ENCODE results near the gene SNX10.
"Not testable (repeated sequence)": the region's sequence is repeated elsewhere in the genome, so short reads cannot be mapped to it uniquely, and the experiment has no call there.

The SNX10 gene, protein sequence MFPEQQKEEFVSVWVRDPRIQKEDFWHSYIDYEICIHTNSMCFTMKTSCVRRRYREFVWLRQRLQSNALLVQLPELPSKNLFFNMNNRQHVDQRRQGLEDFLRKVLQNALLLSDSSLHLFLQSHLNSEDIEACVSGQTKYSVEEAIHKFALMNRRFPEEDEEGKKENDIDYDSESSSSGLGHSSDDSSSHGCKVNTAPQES

GRCh38 chr7:26291699-26292538 lies at the start of gene SNX10:
Gene SNX10 (plus strand): TSS chr7:26291862. CDS start chr7:26346443, 54,581 bp downstream.
- in situ Hi-C loops (cut with HindIII; ENCODE audit: low sequenced_read_pairs) = no loop called here

DNA sequence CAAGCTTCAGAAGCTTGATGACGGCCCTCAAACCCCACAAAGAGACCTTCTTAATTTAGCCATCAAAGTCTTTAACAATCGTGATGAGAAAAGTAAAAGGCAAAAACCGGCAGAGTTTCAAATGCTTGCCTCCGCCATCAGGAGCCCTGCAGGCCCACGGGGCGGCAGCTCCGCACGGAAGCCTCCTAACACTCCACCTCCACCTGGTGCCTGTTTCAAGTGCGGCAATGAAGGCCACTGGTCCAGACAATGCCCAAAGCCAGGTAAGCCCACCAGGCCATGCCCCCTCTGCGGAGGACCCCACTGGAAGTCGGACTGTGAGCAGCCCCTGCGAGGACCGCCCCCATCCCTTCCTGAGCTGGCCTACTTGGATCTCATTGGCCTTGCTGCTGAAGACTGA lies 46.5 kb upstream of the SNX10 start:
- in situ Hi-C loops (cut with HindIII; ENCODE audit: low sequenced_read_pairs) = no loop called here

DNA sequence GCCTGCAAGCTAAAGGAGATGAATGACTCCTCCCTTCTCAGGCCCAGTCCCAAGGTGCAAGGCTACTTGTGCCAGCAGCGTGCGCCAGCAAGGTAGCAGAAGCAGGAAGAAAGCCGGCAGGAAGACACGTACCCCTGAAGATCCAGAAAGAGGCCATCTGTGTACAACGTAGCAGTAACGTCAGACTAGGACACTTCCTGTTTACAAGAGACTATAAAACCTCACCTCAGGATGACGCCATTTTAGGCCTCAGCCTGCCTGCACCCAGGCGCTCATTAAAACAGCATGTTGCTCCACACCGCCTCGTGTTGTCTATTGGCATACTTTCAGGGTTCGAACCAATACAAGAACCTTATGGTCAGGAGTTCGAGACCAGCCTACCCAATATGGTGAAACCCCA lies 41.4 kb upstream of the SNX10 start:
- in situ Hi-C loops (cut with HindIII; ENCODE audit: low sequenced_read_pairs) = no loop called here

GRCh38 chr7:26261866-26262265 lies 29.8 kb upstream of the SNX10 start:
- in situ Hi-C loops (cut with HindIII; ENCODE audit: low sequenced_read_pairs) = not testable (repeated sequence)

DNA sequence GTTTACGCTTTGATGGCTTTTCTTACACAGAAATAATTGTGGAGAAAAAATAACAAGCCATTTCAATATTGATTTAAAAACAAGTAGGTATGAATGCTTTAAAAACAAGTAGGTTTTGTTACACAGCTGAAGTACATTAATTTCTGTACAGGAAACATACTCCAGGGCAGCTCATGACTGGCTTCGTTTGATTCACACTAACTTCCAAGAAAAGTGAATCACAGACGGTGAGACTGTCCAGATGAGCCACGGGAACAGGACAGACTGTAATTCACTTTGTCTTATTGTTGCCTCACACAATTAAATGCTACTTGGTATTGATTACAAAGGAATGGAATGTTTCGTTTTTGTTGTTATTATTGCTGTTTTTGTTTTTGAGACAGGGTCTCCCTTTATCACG lies 26.6 kb upstream of the SNX10 start:
- in situ Hi-C loops (cut with HindIII; ENCODE audit: low sequenced_read_pairs) = no loop called here

DNA sequence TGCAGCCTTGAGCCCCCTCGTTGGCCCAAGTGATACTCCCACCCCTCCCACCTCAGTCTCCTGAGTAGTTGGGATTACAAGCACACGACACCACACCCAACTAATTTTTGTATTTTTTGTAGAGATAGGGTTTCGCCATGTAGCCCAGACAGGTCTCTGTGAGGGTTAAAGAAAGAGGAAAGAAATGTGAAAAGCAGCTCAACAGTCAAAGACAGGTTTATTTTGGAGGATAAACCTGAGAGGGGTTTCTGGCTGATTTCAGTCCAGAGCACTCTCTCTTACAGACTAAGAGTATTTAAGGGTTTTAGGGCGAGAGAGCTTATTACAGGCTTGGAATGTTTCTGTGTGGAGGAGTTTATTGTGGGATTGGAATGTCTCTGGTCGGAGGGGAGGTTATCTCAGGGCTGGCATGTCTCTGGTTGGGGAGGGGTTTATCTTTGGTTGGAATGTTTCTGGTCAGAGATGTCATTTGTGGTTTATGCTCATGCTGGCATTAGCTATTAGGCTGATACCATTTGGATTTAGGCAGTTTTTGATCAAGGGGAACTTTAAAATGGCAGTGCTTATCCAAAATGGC lies 26.1 kb upstream of the SNX10 start:
- in situ Hi-C loops (cut with HindIII; ENCODE audit: low sequenced_read_pairs) = no loop called here

DNA sequence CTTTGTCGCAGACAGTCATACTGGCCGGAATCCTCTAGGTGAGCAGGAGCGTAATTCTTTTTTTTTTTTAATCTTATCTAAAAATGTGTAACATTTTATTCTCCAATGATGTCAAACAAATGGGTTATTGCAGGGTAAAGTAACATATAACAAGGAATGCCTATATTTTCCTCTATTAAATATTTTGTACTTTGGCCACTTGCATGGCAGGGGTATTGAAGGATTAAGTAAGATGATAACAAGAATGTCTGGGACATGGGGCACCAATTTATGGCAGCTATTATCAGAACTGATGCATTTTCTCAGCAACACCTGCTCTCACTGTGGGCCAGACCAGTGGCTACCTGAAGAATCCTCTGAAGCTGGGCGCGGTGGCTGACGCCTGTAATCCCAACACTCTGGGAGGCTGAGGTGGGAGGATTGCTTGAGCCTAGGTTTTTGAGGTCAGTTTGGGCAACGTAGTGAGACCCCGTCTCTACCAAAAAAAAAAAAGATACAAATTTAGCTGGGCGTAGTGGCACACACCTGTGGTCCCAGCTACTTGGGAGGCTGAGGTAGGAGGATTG lies 24.0 kb upstream of the SNX10 start:
- in situ Hi-C loops (cut with HindIII; ENCODE audit: low sequenced_read_pairs) = no loop called here

- in situ Hi-C loops (cut with HindIII; ENCODE audit: low sequenced_read_pairs) = no loop called here
Measured at GRCh38 chr7:26275213-26275612, 16.4 kb upstream of the SNX10 start.

DNA sequence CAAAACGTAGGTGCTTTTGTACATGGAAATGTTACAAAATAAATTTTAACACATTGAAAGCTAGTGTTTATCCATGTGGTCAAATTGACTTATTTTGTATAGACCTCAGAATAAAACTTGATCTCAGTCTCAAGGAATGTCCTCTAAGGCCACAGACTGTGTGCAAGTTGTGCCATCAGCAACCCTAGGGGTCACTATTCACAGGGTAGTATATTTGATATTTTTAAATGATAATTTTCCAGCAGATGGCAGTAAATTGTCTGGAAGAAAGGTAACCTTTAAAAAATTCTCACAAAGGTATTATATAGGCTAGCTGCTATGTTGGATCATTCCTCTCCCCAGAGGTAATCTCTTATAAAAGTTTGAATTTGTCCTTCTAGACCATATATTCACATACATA lies 12.9 kb upstream of the SNX10 start:
- in situ Hi-C loops (cut with HindIII; ENCODE audit: low sequenced_read_pairs) = no loop called here

DNA sequence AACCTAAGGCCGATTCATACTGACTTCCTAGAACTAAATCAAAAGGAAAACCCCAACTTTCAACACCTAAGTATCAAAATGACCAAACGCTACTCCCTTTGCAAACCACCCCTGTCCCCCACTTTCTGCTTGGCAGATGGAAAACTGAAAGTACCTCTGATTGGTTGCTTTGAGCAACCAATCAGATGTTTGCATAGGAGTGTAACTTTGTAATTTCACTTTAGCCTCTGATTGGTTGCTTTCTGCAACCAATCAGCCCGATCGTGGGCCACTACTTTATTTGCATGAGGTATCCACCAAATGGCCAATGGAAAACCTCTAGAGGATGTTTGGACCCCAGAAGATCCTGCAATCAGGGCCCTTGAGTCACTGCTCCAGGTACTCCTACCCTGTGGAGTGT lies 12.3 kb upstream of the SNX10 start:
- in situ Hi-C loops (cut with HindIII; ENCODE audit: low sequenced_read_pairs) = no loop called here

DNA sequence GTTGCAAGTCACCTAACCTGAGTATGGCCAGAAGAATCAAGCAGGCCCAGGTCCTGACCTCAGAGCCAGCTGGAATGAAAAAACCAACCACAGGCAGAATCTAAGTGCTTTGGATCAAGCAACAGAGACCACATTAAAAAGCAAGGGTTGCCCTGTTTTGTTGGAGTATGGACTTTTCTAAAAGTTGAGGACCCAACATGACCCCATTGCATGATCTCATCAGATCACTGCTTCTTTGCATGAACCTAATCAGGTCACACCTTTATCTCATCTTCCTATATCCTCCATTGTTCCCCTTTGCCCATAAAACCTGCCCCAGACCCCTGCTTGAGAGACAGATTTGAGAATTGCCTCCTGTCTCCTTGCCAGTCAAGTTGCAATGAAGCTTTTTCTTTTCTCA lies 11.6 kb upstream of the SNX10 start:
- in situ Hi-C loops (cut with HindIII; ENCODE audit: low sequenced_read_pairs) = no loop called here

- in situ Hi-C loops (cut with HindIII; ENCODE audit: low sequenced_read_pairs) = no loop called here
Measured at GRCh38 chr7:26280723-26281122, 10.9 kb upstream of the SNX10 start.

DNA sequence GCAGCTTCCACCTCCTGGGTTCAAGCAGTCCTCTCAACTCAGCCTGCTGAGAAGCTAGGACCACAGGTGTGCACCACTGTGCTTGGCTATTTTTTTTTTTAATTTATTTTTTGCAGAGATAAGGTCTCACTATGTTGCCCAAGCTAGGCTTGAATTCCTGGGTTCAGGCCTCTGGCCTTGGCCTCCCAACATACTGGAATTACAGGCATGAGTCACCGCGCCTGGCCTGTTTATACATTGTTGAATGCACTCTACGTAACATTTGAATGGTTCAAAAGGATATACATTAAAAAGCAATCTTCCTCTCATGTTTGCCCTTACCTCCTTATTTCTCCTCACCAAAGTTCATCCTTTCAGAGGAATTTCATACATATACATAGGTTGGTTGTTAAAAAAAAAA lies 7.2 kb upstream of the SNX10 start:
- in situ Hi-C loops (cut with HindIII; ENCODE audit: low sequenced_read_pairs) = no loop called here

DNA sequence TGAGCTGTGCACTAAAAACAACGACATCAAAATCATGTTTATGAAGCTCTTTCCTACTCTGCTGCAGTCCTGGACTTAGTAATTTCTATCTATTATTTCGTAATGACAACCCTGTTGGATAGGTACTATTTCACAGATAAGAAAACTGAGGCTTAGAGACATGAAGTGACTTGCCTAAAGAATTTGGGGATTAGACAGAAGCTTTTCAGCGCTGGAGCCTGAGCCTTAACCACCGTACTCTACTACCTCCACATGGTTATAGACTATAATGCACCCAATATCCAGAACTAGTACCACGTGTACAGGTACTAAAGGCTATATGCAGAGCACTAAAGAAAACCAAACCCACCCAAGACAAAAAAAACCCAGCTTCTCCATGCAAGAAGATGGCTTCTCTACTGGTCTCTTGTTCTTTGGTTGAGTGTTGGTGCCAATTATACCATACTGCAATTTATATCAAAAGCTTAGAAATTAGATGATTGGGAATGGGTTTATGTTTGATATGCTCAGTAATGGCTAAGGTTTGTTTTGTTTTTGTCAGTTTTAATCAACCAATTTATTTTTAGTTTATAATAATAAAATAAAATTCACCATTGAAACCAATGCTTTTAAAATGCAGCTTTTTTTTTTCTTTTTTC lies 6.5 kb upstream of the SNX10 start:
- in situ Hi-C loops (cut with HindIII; ENCODE audit: low sequenced_read_pairs) = no loop called here

DNA sequence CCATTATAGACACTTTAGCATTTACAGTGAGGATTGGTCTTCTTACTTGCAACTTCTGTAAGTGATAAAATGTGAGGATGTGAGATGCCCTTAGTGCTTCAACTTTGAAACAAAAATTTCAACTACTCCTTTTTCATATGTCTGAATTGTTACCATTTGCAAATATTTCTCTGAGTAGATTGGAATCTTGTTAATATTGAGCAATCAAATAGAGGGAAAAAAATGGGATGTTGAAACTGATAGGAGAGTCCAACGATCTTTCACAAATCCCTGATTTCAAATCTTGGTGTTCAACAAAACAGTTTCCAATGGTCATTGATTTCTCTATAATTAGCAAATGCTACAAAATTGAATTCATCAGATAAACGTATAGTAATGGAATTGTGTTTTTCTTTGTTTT lies 5.5 kb upstream of the SNX10 start:
- in situ Hi-C loops (cut with HindIII; ENCODE audit: low sequenced_read_pairs) = no loop called here

DNA sequence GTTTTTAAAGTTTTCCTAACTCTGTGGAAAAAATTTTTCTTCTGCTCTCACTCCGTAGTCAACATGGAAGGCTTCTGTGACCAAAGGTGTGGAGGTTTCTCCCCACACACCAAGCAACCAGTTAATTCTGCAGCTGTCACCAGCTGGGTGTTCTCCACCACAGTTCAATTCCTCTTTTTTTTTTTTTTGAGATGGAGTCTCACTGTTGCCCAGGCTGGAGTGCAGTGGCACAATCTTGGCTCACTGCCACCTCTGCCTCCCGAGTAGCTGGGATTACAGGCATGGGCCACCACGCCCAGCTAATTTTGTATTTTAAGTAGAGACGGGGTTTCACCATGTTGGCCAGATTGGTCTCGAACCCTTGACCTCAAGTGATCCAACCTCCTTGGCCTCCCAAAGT lies 3.5 kb upstream of the SNX10 start:
- in situ Hi-C loops (cut with HindIII; ENCODE audit: low sequenced_read_pairs) = not testable (repeated sequence)

- in situ Hi-C loops (cut with HindIII; ENCODE audit: low sequenced_read_pairs) = no loop called here
Measured at GRCh38 chr7:26291251-26291650, 411 bp upstream of the SNX10 start.

GRCh38 chr7:26292768-26293560 lies 1.3 kb downstream of the SNX10 start:
- in situ Hi-C loops (cut with HindIII; ENCODE audit: low sequenced_read_pairs) = no loop called here

GRCh38 chr7:26293569-26294308 lies 2.1 kb downstream of the SNX10 start:
- in situ Hi-C loops (cut with HindIII; ENCODE audit: low sequenced_read_pairs) = no loop called here

DNA sequence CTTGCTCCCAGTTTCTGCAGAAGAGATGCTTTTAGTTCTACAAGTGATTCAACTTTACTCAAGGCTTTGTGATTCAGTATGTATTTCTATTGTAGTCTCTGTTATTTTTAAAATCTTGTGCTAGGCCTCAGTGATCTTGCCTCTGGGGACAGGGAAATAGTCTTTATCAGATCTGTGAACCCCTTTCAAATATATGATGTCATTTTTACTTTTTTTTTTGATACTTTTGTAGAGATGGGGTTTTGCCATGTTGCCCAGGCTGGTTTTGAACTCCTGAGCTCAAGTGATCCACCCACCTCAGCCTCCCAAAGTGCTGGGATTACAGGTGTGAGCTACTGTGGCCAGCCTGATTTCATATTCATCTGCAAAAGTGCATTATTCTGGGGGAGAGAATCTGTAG lies 3.4 kb downstream of the SNX10 start:
- in situ Hi-C loops (cut with HindIII; ENCODE audit: low sequenced_read_pairs) = no loop called here
